Right lobe of liver (tissue), 6 donors: ENCODE results near the gene SSB. TPM values are rescaled to one million over a fixed set of nuclear protein-coding genes. Genes with fewer than 3 reads are reported as not detected.
A peak's percentile ranks its signal among the peaks of the same experiment; 100 is the strongest.

Experiments
- ATAC-seq, 4 donors: fragments of 200-7000 bp; cut with Tn5 transposase; one replicate each; pipeline ENCODE4 v1.9.1; 2020; ENCODE audit warnings: mild to moderate bottlenecking in 4 of 4, moderate library complexity in 4 of 4
- DNase-seq, 3 donors: peaks; one replicate each; pipeline ENCODE4 v3.0.0-alpha.2; 2020
- H3K27ac ChIP-seq, 3 donors: fragments of 200-600 bp; one replicate each; pipeline ENCODE4 v1.8.0; 2022
- H3K27me3 ChIP-seq, 2 donors: fragments of 200-600 bp; one replicate each; pipeline ENCODE4 v1.8.0; 2022
- H3K36me3 ChIP-seq, 4 donors: fragments of 200-600 bp; sonication (generic) in 1 of 4; one replicate each; pipeline versions ENCODE4 v1.5.1 to v1.8.0; 2017 to 2022; ENCODE audit warnings: control low read depth in 1 of 4
- H3K4me1 ChIP-seq, 4 donors: fragments of 200-600 bp; sonication (generic) in 1 of 4; one replicate each; pipeline versions ENCODE4 v1.5.1 to v1.8.0; 2017 to 2022; ENCODE audit warnings: control low read depth in 1 of 4
- H3K4me3 ChIP-seq, 3 donors: fragments of 200-600 bp; one replicate each; pipeline ENCODE4 v1.8.0; 2022
- H3K9me3 ChIP-seq, 4 donors: fragments of 200-600 bp; sonication (generic) in 1 of 4; one replicate each; pipeline versions ENCODE4 v1.5.1 to v1.8.0; 2017 to 2022; ENCODE audit warnings: control low read depth in 1 of 4
- CTCF ChIP-seq, 4 donors: fragments of 200-600 bp in 3 of 4; fragments of 450-650 bp in 1 of 4; IDR thresholded peaks; one replicate each; pipeline versions ENCODE4 v1.5.1 to v1.8.0; 2016 to 2022; ENCODE audit warnings: antibody characterized with exemption in 4 of 4, mild to moderate bottlenecking in 2 of 4
- POLR2A ChIP-seq: fragments of 450-650 bp; IDR thresholded peaks from one replicate; pipeline ENCODE4 v1.6.1; 2017; ENCODE audit warnings: antibody characterized with exemption, mild to moderate bottlenecking
- WGBS: methylation state at CpG from one replicate; pipeline ENCODE4 v1.1.6; 2018; ENCODE audit warnings: low coverage, low lambda C conversion rate; ENCODE audit not compliant: insufficient coverage; ENCODE audit errors: missing lambda C conversion rate; 5-methylcytosine and 5-hydroxymethylcytosine counted together
- intact Hi-C, 2 donors: fragments of 100-400 bp; cut with DNase I; formaldehyde crosslinking; loops; one replicate each; pipeline versions ENCODE4 v1.11.2 to v1.14.1; 2022
- total RNA-seq, 6 experiments: library from RNA; depleted of rRNA in 2 of 6; stranded (reverse); fragments of >200 nt in 2 of 6; fragmentation: NEBNext Ultra II Directional in 3 of 6; extraction: Animal tissue kit (Norgen Biotek cat#: 25700) in 3 of 6; gene quantifications; one replicate each; pipeline versions ENCODE4 v1.1.0 to v1.2.4, GENCODE V29; 2016 to 2023
- donor health status: DM: no; HTN: yes; CAD: no.
- donor health status: DM: no; HTN: no; CAD: no.
- donor health status: DM: no; HTN: no; CAD: no.
- donor health status: DM: no; HTN: yes; CAD: no.
- donor health status: DM: no; HTN: yes; CAD: no.

Gene SSB
- total RNA-seq, 6 experiments from 2014 or later: 16.5 to 41.3 (median 33.2) TPM

GRCh38 chr2:169790581-169790980 lies 8.1 kb upstream of the SSB start:
- TF ChIP-seq CTCF (IDR thresholded peaks at IDR 0.05) (no peak), POLR2A (no peak)
- Histone ChIP-seq H3K27ac (no peak overlapping the region), H3K4me3 (no peak overlapping the region), H3K36me3 (no peaks in the 10 kb centered on the region), H3K27me3 (no peaks in the 10 kb centered on the region), H3K9me3 (no peaks in the 10 kb centered on the region), H3K4me1 (peaks cover 0 to 6% (median 0%) of the 10 kb centered on the region in 4 donors)
- 75% methylated on average over 4 of the region's 5 CpGs for WGBS
- DNase-seq: no peak
- intact Hi-C loops: no loop called here
- no peak for ATAC-seq

GRCh38 chr2:169795181-169795580 lies 3.5 kb upstream of the SSB start:
- intact Hi-C loops: no loop called here
- DNase-seq: no peak
- Histone ChIP-seq H3K27me3 (no peaks in the 10 kb centered on the region), H3K4me1 (peaks cover 0 to 7% (median 3%) of the 10 kb centered on the region in 4 donors), H3K36me3 (no peaks in the 10 kb centered on the region), H3K9me3 (no peaks in the 10 kb centered on the region), H3K27ac (no peak overlapping the region), H3K4me3 (no peak overlapping the region)
- ATAC-seq: no peak
- TF ChIP-seq CTCF (IDR thresholded peaks at IDR 0.05) (no peak), POLR2A (no peak)
- WGBS: 89% methylated on average over 2 of the region's 2 CpGs

- TF ChIP-seq CTCF (IDR thresholded peaks at IDR 0.05) (no peak), POLR2A (no peak)
- peaks cover 0 to 3% (median 0%) of the 10 kb centered on the region in 4 donors for H3K36me3 ChIP-seq
- no peak overlapping the region for H3K27ac ChIP-seq
- WGBS: 86% methylated on average over 6 of the region's 6 CpGs
- H3K9me3 ChIP-seq: no peaks in the 10 kb centered on the region
- intact Hi-C loops: no loop called here
- peaks cover 0 to 7% (median 3%) of the 10 kb centered on the region in 4 donors for H3K4me1 ChIP-seq
- no peaks in the 10 kb centered on the region for H3K27me3 ChIP-seq
- H3K4me3 ChIP-seq: no peak overlapping the region
- DNase-seq (no peak), ATAC-seq (no peak)
Observed at GRCh38 chr2:169796441-169796840, 2.2 kb upstream of the SSB start.

- WGBS: 88% methylated on average over 5 of the region's 5 CpGs
- intact Hi-C loops: no loop called here
- DNase-seq: no peak
- no peak for ATAC-seq
- TF ChIP-seq POLR2A: no peak
- no peak for TF ChIP-seq CTCF (IDR thresholded peaks at IDR 0.05)
- Histone ChIP-seq H3K4me1 (peaks cover 0 to 7% (median 3%) of the 10 kb centered on the region in 4 donors), H3K27ac (no peak overlapping the region), H3K4me3 (no peak overlapping the region), H3K9me3 (no peaks in the 10 kb centered on the region), H3K36me3 (peaks cover 0 to 10% (median 0%) of the 10 kb centered on the region in 4 donors), H3K27me3 (no peaks in the 10 kb centered on the region)
Observed at GRCh38 chr2:169797601-169798000, 1.1 kb upstream of the SSB start.

GRCh38 chr2:169798397-169798717 lies 314 bp upstream of the SSB start:
- H3K27me3 ChIP-seq: no peaks in the 10 kb centered on the region
- peak overlapping the region; percentile 64 to 68 (median 65) for H3K27ac ChIP-seq
- intact Hi-C loops: no loop called here
- peak overlapping the region; percentile 81 to 95 (median 88) for H3K4me3 ChIP-seq
- no peak for DNase-seq
- H3K4me1 ChIP-seq: peaks cover 0 to 7% (median 3%) of the 10 kb centered on the region in 4 donors
- ATAC-seq: no peak
- WGBS: 9% methylated on average over 4 of the region's 4 CpGs
- TF ChIP-seq CTCF (IDR thresholded peaks at IDR 0.05): no peak
- TF ChIP-seq POLR2A: no peak
- H3K36me3 ChIP-seq: peaks cover 0 to 14% (median 0%) of the 10 kb centered on the region in 4 donors
- H3K9me3 ChIP-seq: no peaks in the 10 kb centered on the region
